GM19099 (cell line): ENCODE results near the gene KCNMA1.

ENCODE experiments used
- POLR2A ChIP-seq: IDR thresholded peaks from 3 replicates; pipeline ENCODE4 v1.6.1; 2011; ENCODE audit warnings: low read depth; ENCODE audit not compliant: insufficient read length; ENCODE audit errors: extremely low read depth

Gene KCNMA1

DNA sequence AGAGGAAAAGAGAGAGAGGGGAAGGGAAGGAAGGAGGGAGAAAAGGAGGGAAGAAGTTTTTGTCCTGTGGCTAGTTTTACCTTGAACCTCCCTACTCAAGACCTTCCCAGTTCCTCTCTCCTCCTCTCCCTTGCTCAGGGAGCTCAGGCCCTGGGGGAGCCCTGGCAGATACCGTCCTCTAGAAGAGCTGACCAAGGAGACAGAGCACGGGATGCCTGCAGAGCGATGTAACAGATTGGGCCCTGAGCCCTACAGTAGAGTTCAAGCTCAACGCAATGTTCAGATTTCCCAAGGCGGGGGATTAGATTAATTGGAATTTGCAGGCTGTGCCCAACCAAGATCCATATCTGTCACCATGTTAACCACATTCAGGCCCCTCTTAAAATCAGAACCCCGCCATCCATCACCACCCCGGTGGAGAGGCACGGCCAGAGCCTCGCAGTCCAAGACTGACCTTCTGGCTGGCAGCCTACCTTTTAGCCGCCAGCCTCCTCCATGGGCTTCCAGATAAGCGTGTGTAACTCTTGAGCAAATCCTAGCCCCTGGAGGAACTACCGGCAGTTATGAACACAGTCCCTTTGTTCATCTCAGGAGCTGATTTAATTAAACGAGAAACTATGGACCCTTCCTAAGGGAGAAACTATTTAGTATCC lies 70.6 kb downstream of the KCNMA1 start:
- no peak for TF ChIP-seq POLR2A

DNA sequence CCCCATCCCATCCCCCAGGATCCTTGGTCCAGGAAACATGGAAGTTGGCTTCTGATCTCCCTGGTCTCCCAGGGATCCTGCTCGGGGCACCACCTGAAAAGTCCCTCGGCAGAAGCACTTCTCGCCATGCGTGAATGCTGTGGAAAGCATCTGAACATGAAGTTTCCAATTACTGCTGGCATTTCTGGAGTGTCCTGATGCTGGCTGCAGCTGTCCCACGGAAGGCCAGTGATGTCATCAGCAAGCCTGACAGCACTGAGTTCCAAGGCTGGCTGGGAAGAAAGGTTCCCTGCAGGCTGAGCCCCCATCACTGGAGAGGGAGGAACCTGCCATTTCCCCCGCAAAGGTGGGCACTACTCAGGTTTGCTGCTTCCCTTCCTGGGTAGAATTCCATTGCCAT lies 71.4 kb downstream of the KCNMA1 start:
- TF ChIP-seq POLR2A: no peak

DNA sequence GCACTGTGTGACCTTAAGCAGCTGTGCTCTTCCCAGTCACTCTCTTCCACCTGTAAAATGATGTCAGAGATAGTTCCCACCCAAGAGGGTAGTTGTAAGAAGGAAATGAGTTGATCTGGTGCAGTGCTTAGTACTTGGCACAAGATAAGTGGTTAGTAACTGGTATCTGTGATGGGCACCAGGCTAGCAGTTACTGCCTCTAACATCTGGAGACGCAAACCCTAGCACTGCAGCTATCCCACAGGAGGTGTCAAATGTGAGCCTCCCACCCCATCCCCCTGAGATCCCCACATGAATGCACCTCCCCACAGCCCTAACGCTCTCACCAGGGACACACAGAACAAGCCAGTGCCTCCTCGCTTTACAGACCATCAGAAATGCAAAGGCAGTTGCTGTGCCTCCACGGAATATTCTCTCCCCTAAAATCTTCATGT lies 72.0 kb downstream of the KCNMA1 start:
- TF ChIP-seq POLR2A: no peak

DNA sequence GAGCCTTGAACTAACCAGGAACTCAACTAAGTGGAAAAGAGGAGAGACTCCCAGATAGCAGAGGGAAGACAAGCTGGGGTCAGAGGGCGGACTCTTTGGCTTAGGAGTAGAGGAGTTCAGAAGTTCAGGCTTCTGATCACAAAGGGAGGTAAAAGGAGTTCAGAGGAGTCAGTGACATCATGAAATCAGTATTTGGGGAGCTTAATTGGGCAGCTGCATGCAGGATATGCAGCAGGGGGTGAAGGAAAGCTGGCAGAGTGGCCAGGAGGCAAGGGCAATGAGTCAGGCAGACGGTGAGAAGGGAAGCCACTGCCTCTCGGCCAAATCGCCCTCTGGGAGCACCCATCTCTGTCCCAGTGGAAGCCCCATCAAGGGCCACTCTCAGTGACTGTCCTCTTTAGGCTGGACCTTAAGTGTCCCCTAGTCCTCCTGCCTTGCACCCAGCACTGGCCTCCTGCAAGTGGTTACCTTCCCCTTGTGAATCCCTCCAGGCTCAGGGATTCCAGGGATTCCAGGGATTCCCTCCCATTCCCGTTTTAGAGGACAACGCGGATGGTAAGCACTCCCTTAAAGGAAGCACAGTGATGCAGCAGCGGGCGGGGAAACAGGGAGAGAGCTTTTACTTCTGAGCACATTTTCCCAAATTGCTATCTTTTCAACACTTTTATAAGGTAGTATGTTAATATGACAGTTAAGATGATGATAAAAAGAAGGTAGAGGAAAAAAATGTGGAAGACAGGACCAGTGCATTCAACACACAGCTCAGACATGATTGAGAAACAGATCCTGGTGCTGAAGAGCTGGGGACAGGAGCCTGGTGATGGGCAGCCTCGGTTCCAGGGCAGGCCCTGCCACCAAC lies 72.6 kb downstream of the KCNMA1 start:
- TF ChIP-seq POLR2A: no peak

DNA sequence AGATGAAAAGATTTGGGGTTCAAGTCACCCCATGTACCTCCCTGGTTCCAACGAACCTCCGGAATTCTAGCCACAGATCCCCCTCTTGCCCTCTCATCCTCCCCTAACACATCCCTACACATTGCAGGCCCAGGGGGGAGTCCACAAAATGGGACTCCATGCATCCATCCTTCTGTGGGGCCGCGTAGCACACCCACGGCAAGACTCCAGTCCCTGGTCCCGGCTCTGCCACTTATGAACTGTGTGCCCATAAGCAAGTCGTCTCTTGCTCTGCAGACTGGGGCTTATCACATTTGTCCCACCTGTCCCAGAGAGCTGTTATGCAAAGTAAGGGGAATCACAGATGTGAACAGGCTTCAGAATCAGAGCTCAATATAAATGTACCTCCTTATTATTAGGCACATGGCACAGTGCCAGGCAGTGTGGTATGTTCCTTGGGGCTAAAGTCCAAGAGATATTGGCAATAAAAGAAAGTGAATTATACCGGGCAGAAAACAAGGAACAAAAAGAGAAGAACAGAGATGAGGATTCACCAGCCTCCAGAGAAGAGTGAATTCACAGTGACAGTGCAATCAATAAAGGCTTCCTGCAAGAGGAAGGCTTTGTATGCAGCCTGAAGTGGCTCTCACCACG lies 73.9 kb downstream of the KCNMA1 start:
- TF ChIP-seq POLR2A: no peak

DNA sequence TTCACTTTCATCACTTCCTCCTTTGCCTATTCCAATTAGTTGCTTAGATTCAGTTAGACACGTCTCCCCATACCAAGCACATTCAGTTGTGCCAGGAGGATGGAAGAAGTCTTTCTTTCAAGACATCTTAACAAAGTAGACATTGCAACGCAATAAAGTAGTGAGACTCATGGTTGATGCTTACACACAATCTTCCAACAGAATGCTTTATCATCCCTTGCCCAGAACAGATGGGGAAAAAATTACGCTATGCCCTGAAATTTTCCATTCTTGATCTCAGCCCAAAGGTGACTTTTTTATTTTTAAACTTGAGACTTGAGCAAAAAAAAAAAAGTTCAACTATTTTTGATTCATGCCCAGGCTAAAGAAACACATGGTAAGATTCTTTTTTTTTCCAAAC lies 74.9 kb downstream of the KCNMA1 start:
- no peak for TF ChIP-seq POLR2A

DNA sequence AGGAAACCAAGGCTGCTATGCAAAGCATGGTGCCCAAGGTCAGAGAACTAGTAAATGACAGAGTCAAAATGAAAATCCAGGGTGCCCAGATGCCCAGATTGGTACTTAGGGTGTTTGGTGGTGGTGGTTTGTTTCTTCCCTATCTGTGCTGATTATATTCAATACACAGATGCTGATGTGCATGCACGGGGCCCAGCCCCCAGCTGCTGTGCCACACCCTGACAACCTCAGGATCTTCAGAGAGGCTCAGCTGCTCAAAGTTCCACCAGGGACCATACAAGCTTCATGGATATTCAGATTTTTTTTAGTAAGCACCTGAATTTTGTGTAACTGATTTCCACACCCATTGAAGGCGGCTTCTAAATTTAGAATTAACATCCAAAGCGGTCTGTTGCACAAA lies 75.6 kb downstream of the KCNMA1 start:
- no peak for TF ChIP-seq POLR2A

DNA sequence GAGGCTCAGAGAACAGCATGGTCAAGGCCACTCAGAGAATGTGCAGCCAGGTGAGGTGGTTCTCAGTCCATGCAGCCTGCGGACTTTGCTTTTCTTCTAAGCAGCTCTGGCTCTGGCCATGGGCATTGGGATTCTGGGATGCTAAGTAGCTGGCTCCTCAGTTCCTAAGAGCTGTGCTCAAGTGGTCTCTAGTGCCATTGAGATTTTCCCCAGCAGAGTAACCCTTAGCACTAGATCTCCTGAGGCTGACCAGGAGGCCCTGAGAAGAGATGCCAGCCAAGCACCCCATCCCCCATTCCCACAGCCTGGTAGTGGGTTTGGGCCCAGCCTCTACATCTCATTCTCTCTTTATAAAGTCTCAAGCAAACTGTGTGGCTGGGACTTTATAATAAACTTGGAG lies 77.1 kb downstream of the KCNMA1 start:
- TF ChIP-seq POLR2A: no peak

DNA sequence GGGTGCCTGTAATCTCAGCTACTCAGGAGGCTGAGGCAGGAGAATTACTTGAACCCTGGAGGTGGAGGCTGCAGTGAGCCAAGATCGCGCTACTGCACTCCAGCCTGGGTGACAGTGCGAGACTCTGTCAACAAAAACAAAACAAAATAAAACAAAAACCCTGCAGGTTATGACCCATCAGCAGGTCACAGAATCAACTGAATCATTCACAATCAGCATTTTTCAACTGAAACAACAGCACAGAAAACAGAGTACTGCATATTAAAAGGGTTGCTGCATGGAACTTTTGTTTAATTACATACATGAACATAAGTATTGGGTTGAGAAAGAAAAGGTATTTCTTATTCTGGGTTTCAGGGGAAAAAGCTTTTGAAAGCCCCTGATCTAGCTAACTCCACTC lies 77.6 kb downstream of the KCNMA1 start:
- no peak for TF ChIP-seq POLR2A

DNA sequence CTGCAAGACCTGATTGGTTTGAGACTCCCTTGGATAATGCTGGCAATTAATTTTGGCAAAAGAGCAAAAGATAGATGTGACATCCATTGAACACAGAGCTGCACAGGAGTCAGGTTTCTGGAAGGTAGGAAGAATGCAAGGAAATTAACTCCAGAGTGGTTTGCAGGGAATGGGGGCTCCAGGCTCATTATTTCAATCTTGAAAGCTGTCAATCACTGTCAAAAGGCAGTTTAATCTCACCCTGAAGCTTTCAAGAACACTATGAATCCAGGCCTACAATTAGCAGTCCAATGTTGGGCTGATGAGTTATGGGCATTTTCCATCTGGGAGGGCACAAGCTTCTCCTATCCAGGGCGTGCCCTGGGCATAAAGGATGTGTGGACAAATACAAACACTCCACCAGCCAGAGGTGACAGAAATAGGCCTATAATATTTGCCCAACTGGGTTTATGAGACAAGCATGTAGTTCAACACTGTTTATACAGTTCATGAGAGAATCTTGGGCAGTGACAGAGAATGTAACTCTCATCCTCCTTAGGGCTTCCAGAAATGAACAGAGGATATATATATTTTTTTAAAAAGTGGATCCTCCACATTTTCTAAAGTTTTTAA lies 80.5 kb downstream of the KCNMA1 start:
- TF ChIP-seq POLR2A: no peak

DNA sequence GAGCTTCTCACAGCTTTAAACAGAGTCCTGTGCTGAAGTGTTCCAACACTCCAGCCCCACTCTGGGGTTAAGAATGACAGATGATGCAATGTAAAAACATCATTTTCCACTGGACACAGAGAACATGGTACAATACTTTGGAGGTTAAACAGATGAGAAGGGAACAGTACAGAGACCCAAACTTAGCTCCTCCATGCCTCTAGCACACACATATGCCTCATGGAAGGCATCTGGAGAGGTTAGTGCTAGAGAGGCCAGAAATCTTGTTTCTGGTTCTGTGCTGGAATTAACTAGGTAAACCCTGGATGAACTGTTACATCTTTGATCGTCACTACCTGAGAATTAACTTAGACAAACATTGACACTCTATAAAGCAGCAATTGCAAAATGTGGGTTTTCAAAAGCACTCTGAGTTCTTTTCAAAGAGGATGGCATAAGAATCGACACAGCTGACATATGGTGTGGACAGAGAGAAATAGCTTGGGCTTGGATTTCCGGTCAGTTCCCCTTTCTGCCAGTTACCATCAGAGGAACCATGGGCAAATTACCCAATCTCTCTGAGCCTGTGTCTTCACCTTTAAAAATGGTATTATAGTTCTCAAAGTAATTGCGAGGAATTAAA lies 81.9 kb downstream of the KCNMA1 start:
- TF ChIP-seq POLR2A: no peak

DNA sequence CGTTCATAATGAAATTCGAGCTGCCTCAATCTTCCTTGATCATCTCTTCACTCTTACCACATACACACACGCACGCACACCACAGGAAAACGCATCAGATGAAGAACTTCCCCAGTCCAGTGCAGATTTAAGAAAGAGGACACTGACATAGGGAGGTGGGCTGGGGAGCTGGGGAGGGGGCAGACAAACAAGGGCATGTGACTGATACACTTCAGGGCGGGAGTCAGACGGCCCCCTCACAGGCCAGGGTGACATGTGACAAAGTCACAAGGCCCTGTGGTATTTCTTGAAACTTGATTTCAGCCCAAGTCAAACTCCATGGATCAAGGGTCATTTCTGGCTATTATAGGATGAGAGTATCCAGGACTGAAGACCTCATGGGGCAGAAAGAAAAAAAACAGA lies 82.6 kb downstream of the KCNMA1 start:
- no peak for TF ChIP-seq POLR2A

DNA sequence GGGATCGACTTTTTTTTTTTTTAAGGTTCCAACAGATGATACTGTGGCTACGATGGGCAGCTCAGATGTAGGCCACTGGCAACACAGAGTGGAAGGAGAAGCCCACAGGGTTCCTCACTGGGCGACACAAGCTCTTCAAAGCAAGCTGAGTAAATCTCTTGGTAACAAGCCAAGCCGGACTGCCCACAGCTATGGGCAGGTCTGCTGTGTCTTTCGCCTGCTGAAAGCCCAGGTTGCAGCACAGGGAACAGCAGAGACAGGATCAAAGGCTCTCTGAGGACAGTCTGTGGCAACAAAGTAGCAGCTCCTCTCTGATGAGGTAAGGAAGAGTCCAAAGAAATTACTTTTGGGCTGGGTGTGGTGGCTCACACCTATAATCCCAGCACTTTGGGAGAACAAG lies 83.6 kb downstream of the KCNMA1 start:
- no peak for TF ChIP-seq POLR2A

DNA sequence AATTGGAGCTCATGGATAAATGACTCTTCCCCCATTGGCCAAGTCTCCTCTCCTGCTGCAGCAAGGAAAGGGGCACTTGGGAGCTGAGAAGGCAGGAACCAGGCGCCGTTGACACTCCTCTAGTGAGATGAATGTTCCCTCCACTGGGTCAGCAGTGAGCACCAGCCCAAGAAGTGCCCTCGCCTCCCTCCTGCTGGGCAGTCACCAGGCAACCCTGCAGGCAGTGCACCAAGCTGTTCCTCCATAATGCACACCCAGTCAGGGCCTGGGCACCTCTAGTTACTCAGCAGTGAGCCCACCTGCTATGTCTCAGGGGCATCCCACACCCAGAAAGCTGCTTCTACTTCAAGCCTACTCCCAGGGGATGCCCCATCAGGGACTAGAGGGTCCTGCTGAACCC lies 84.3 kb downstream of the KCNMA1 start:
- TF ChIP-seq POLR2A: no peak

DNA sequence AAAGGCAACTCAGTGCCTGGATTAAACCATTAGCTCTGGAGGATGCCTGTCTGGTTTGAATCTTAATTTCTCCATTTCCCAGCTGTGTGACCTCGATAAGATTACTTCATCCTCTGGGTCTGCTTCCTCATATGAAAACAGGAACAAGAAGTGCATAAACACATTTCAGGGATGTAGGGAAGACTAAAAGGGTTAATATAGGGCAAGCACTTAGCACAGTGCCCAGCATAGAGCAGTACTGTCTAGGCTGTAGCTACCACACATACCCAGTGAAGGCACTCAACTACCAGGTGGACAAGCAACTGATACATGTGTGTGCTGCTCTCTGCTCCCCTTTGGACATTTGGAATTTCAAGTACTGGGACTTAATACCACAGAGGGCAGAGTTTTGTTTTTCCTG lies 85.4 kb downstream of the KCNMA1 start:
- no peak for TF ChIP-seq POLR2A
